HEK293 (cell line): Measurements from ENCODE around the gene STK40.

ENCODE experiments used
- CTCF ChIA-PET: fragments of 350-600 bp; formaldehyde crosslinking; extraction: SDS; loops from one replicate; lab custom pipeline; 2021; ENCODE audit warnings: antibody characterized with exemption; lab: Yijun Ruan, JAX
- POLR2A ChIA-PET: fragments of 300-600 bp; formaldehyde crosslinking; extraction: SDS; loops from one replicate; lab custom pipeline; 2020; ENCODE audit warnings: antibody characterized with exemption, inconsistent platforms; lab: Yijun Ruan, JAX
- H3K27ac ChIP-seq: fragments of 200-500 bp; sonication (Bioruptor generic); 2 replicates; pipeline ENCODE4 v1.5.1; 2014; ENCODE audit warnings: low read depth, low read length, control low read depth, inconsistent platforms; ENCODE audit errors: extremely low read depth
- H3K36me3 ChIP-seq, 2 experiments: fragments of 200-500 bp in 1 of 2; sonication (Bioruptor generic) in 1 of 2; 1 replicate in 1 of 2; 2 replicates in 1 of 2; pipeline ENCODE4 v1.5.1; 2014 to 2017; ENCODE audit warnings: inconsistent platforms in 2 of 2, low read length in 2 of 2; ENCODE audit not compliant: control insufficient read depth in 2 of 2, insufficient read depth in 1 of 2
- H3K4me1 ChIP-seq: fragments of 200-500 bp; sonication (Bioruptor generic); 2 replicates; pipeline ENCODE4 v1.5.1; 2014; ENCODE audit warnings: mild to moderate bottlenecking, low read length, inconsistent platforms; ENCODE audit not compliant: control insufficient read depth, insufficient read depth
- H3K4me3 ChIP-seq: 2 replicates; pipeline ENCODE4 v1.5.1; 2011; ENCODE audit warnings: low read depth, mild to moderate bottlenecking, control low read depth, low read length, moderate library complexity
- H3K9me3 ChIP-seq: fragments of 200-500 bp; sonication (Bioruptor generic); 2 replicates; pipeline ENCODE4 v1.5.1; 2014; ENCODE audit warnings: low read depth, low read length, inconsistent platforms; ENCODE audit not compliant: control insufficient read depth, insufficient read depth
- GFI1B ChIP-seq: fragments of 450-650 bp; formaldehyde crosslinking; IDR thresholded peaks from 2 replicates; pipeline ENCODE4 v1.5.1; 2016; ENCODE audit warnings: missing biosample characterization, missing genetic modification characterization
- GLI2 ChIP-seq: fragments of 450-650 bp; formaldehyde crosslinking; IDR thresholded peaks from 2 replicates; pipeline ENCODE4; 2017; ENCODE audit warnings: missing biosample characterization, missing genetic modification characterization, low read depth, borderline replicate concordance
- KLF16 ChIP-seq: fragments of 450-650 bp; formaldehyde crosslinking; IDR thresholded peaks from 2 replicates; pipeline ENCODE4 v1.5.1; 2017; ENCODE audit warnings: missing biosample characterization, missing genetic modification characterization
- KLF17 ChIP-seq: fragments of 450-650 bp; formaldehyde crosslinking; IDR thresholded peaks from 2 replicates; pipeline ENCODE4 v1.5.1; 2016; ENCODE audit warnings: missing biosample characterization, missing genetic modification characterization
- OVOL3 ChIP-seq: fragments of 450-650 bp; formaldehyde crosslinking; IDR thresholded peaks from 2 replicates; pipeline ENCODE4 v1.5.1; 2016; ENCODE audit warnings: missing biosample characterization, missing genetic modification characterization
- REPIN1 ChIP-seq: fragments of 450-650 bp; formaldehyde crosslinking; IDR thresholded peaks from 2 replicates; pipeline ENCODE4 v1.5.1; 2017; ENCODE audit warnings: missing biosample characterization, missing genetic modification characterization, low read depth
- SP7 ChIP-seq: fragments of 450-650 bp; formaldehyde crosslinking; IDR thresholded peaks from 2 replicates; pipeline ENCODE4 v1.5.1; 2016; ENCODE audit warnings: missing biosample characterization, missing genetic modification characterization
- WT1 ChIP-seq: fragments of 450-650 bp; formaldehyde crosslinking; IDR thresholded peaks from 2 replicates; pipeline ENCODE4 v1.5.1; 2016; ENCODE audit warnings: missing biosample characterization, missing genetic modification characterization
- ZBTB21 ChIP-seq: fragments of 450-650 bp; formaldehyde crosslinking; IDR thresholded peaks from 2 replicates; pipeline ENCODE4 v1.5.1; 2017; ENCODE audit warnings: missing biosample characterization, missing genetic modification characterization
- ZEB2 ChIP-seq: fragments of 450-650 bp; formaldehyde crosslinking; IDR thresholded peaks from 2 replicates; pipeline ENCODE4 v1.5.1; 2016; ENCODE audit warnings: missing biosample characterization, missing genetic modification characterization
- ZNF133 ChIP-seq: fragments of 450-650 bp; formaldehyde crosslinking; IDR thresholded peaks from 2 replicates; pipeline ENCODE4 v1.5.1; 2016; ENCODE audit warnings: missing biosample characterization, missing genetic modification characterization
- ZNF140 ChIP-seq: fragments of 450-650 bp; formaldehyde crosslinking; IDR thresholded peaks from 2 replicates; pipeline ENCODE4 v1.5.1; 2016; ENCODE audit warnings: missing biosample characterization, missing genetic modification characterization
- ZNF155 ChIP-seq: fragments of 450-650 bp; formaldehyde crosslinking; IDR thresholded peaks from 2 replicates; pipeline ENCODE4 v1.5.1; 2016; ENCODE audit warnings: missing biosample characterization, missing genetic modification characterization
- ZNF175 ChIP-seq: fragments of 450-650 bp; formaldehyde crosslinking; IDR thresholded peaks from 2 replicates; pipeline ENCODE4 v1.5.1; 2016; ENCODE audit warnings: missing biosample characterization, missing genetic modification characterization
- ZNF223 ChIP-seq: fragments of 450-650 bp; formaldehyde crosslinking; IDR thresholded peaks from 2 replicates; pipeline ENCODE4 v1.5.1; 2016; ENCODE audit warnings: missing biosample characterization, missing genetic modification characterization
- ZNF280C ChIP-seq: fragments of 450-650 bp; formaldehyde crosslinking; IDR thresholded peaks from 2 replicates; pipeline ENCODE4 v1.5.1; 2016; ENCODE audit warnings: missing biosample characterization, missing genetic modification characterization
- ZNF302 ChIP-seq: fragments of 450-650 bp; formaldehyde crosslinking; IDR thresholded peaks from 2 replicates; pipeline ENCODE4 v1.5.1; 2016; ENCODE audit warnings: missing biosample characterization, missing genetic modification characterization, low read depth
- ZNF324 ChIP-seq: fragments of 450-650 bp; formaldehyde crosslinking; IDR thresholded peaks from 2 replicates; pipeline ENCODE4 v1.5.1; 2016; ENCODE audit warnings: missing biosample characterization, missing genetic modification characterization
- ZNF354C ChIP-seq: fragments of 450-650 bp; formaldehyde crosslinking; IDR thresholded peaks from 2 replicates; pipeline ENCODE4 v1.5.1; 2016; ENCODE audit warnings: missing biosample characterization, missing genetic modification characterization, low read depth, borderline replicate concordance
- ZNF362 ChIP-seq: fragments of 450-650 bp; formaldehyde crosslinking; IDR thresholded peaks from 2 replicates; pipeline ENCODE4 v1.5.1; 2016; ENCODE audit warnings: missing biosample characterization, missing genetic modification characterization
- ZNF391 ChIP-seq: fragments of 450-650 bp; formaldehyde crosslinking; IDR thresholded peaks from 2 replicates; pipeline ENCODE4 v1.5.1; 2016; ENCODE audit warnings: low read depth, missing biosample characterization, missing genetic modification characterization, borderline replicate concordance
- ZNF48 ChIP-seq: fragments of 450-650 bp; formaldehyde crosslinking; IDR thresholded peaks from 2 replicates; pipeline ENCODE4 v1.5.1; 2016; ENCODE audit warnings: missing biosample characterization, missing genetic modification characterization
- ZNF488 ChIP-seq: fragments of 450-650 bp; formaldehyde crosslinking; IDR thresholded peaks from 2 replicates; pipeline ENCODE4 v1.5.1; 2016; ENCODE audit warnings: missing biosample characterization, missing genetic modification characterization
- ZNF561 ChIP-seq: fragments of 450-650 bp; IDR thresholded peaks from 2 replicates; pipeline ENCODE4 v1.5.1; 2018; ENCODE audit warnings: missing biosample characterization, missing genetic modification characterization, borderline replicate concordance
- ZNF571 ChIP-seq: fragments of 450-650 bp; formaldehyde crosslinking; IDR thresholded peaks from 2 replicates; pipeline ENCODE4 v1.5.0; 2017; ENCODE audit warnings: missing biosample characterization, missing genetic modification characterization
- ZNF692 ChIP-seq: fragments of 450-650 bp; formaldehyde crosslinking; IDR thresholded peaks from 2 replicates; pipeline ENCODE4 v1.5.1; 2016; ENCODE audit warnings: missing biosample characterization, missing genetic modification characterization
- ZNF830 ChIP-seq: fragments of 450-650 bp; IDR thresholded peaks from 2 replicates; pipeline ENCODE4 v1.5.0; 2018; ENCODE audit warnings: missing biosample characterization, missing genetic modification characterization, low read depth, mild to moderate bottlenecking, moderate library complexity
- ZSCAN23 ChIP-seq: fragments of 450-650 bp; formaldehyde crosslinking; IDR thresholded peaks from 2 replicates; pipeline ENCODE4 v1.5.1; 2016; ENCODE audit warnings: missing biosample characterization, missing genetic modification characterization

Gene STK40

GRCh38 chr1:36324353-36324703 is 61.4 kb downstream of the STK40 start:
- TF ChIP-seq ZNF140 (tag by site-specific recombination) (no peak), ZNF571 (tag by site-specific recombination) (no peak), ZNF354C (tag by site-specific recombination) (no peak)
- TF ChIP-seq, all 188 proteins: peak for 0
- POLR2A ChIA-PET, result interaction anchor here (0.9 to 2.2 kb wide), 4 partner anchors 16 to 173 kb away, joined by 3 to 11 read pairs (median 4); partner anchors contain the start of gene SH3D21
- no peaks in the 10 kb centered on the region for H3K9me3 ChIP-seq
- H3K27ac ChIP-seq, result no peak overlapping the region
- H3K4me3 ChIP-seq, result no peak overlapping the region
- no peaks in the 10 kb centered on the region; the same call in 1 of the 2 replicates for H3K4me1 ChIP-seq
- H3K36me3 ChIP-seq, result peaks cover 0 to 22% of the 10 kb centered on the region in 2 experiments; a peak in 1 of 3 replicates
- CTCF ChIA-PET, result interaction anchor here (0.8 to 1.5 kb wide), 2 partner anchors 15 to 44 kb away, joined by 3 to 5 read pairs; no protein-coding TSS in a partner anchor

- H3K9me3 ChIP-seq, result no peaks in the 10 kb centered on the region
- ChIA-PET CTCF (interaction anchor here (0.6 to 1.5 kb wide), 3 partner anchors 15 to 45 kb away, joined by 3 to 5 read pairs (median 3); no protein-coding TSS in a partner anchor), POLR2A (interaction anchor here (0.6 to 2.2 kb wide), 7 partner anchors 15 to 194 kb away, joined by 3 to 11 read pairs (median 4); partner anchors contain the start of genes MAP7D1 and SH3D21)
- peak within 1 kb of the TSS; percentile 53 for H3K4me3 ChIP-seq
- H3K4me1 ChIP-seq, result no peaks in the 10 kb centered on the region; the same call in 1 of the 2 replicates
- H3K27ac ChIP-seq, result peak within 1 kb of the TSS; percentile 58; the same call in 1 of the 2 replicates
- H3K36me3 ChIP-seq, result peaks cover 0 to 27% of the 10 kb centered on the region in 2 experiments; a peak in 1 of 3 replicates
- TF ChIP-seq ZNF391 (tag by site-specific recombination), result no peak
- TF ChIP-seq ZNF692, result no peak
- TF ChIP-seq GLI2 (tag by site-specific recombination), result no peak
- TF ChIP-seq ZNF830 (tag by site-specific recombination), result no peak
- TF ChIP-seq SP7 (tag by site-specific recombination), result peak; percentile 30; the same call in 1 of the 2 replicates
- no peak for TF ChIP-seq KLF17 (tag by site-specific recombination)
- TF ChIP-seq ZNF133 (tag by site-specific recombination), result no peak
- TF ChIP-seq ZNF223 (tag by site-specific recombination), result no peak
- TF ChIP-seq ZNF302 (tag by site-specific recombination), result no peak
- TF ChIP-seq ZNF155, result no peak
- TF ChIP-seq GFI1B (tag by site-specific recombination), result no peak
- no peak for TF ChIP-seq ZBTB21 (tag by site-specific recombination)
- no peak for TF ChIP-seq ZNF324
- no peak for TF ChIP-seq ZSCAN23 (tag by site-specific recombination)
- no peak for TF ChIP-seq ZEB2
- TF ChIP-seq ZNF362, result no peak
- TF ChIP-seq ZNF280C (tag by site-specific recombination), result no peak
- no peak for TF ChIP-seq ZNF175 (tag by site-specific recombination)
- TF ChIP-seq WT1, result peak; percentile 37; the same call in 1 of the 2 replicates
- TF ChIP-seq ZNF561 (tag by site-specific recombination), result no peak
- TF ChIP-seq REPIN1 (tag by site-specific recombination), result no peak
- no peak for TF ChIP-seq OVOL3
- no peak for TF ChIP-seq KLF16 (tag by site-specific recombination)
- TF ChIP-seq ZNF48 (tag by site-specific recombination), result no peak
- no peak for TF ChIP-seq ZNF488
Observed at GRCh38 chr1:36323636-36324352, 61.9 kb downstream of the STK40 start, which contains the start of gene EVA1B. EVA1B (minus strand) TSS chr1:36323645; CDS start chr1:36323037, 608 bp downstream.
